Measurements from ENCODE around the gene CS.

The CS gene

GRCh38 chr12:56248711-56249110 lies 51.4 kb downstream of the CS start:
- DNase-seq (ENCODE audit: low read depth in 3 of 3) = no peak

DNA sequence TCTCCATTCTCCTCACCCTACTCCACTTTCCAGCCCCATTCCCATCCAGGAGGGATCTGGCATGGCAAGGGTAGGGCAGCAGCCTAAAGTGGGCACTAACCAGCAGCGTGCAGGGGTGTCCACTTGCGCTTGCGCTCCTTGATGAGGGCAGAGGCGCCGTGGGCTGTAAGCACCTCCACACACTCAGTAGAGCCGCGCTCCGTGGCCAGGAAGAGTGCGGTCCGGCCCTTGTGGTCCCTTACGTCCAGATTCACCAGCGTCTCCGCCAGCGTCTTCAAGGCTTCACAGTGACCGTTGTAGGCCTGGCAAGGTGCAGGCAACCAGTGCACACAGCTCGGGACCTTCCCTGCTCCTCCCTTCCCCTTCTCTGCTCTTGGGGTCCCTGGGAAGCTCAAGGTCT lies 52.2 kb downstream of the CS start:
- no peak for DNase-seq (ENCODE audit: low read depth in 3 of 3)

- no peak for DNase-seq (ENCODE audit: low read depth in 3 of 3)
Measured at GRCh38 chr12:56244494-56244893, 55.6 kb downstream of the CS start.

- no peak for DNase-seq (ENCODE audit: low read depth in 3 of 3)
Measured at GRCh38 chr12:56243731-56244181, 56.4 kb downstream of the CS start.

DNA sequence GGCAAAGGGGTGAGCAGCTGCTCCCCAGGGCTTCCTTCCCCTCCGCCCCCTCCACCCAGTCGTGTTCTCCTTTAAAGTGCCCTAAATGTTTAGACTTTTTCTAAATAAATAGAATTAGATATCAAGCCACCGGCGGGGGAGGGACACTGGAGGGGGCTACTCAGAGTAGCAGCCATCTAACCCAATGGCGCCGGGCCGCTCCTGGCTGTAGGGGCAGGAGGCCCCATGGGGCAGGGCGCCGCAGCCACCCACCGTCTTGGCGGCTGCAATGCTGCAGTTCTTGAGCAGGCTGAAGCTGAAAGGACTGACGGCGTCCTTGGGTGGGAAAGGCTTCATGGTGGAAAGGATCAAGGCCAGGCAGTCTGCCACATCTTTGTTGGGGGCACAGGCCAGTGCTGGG lies 57.1 kb downstream of the CS start:
- DNase-seq (ENCODE audit: low read depth in 3 of 3) = no peak

DNA sequence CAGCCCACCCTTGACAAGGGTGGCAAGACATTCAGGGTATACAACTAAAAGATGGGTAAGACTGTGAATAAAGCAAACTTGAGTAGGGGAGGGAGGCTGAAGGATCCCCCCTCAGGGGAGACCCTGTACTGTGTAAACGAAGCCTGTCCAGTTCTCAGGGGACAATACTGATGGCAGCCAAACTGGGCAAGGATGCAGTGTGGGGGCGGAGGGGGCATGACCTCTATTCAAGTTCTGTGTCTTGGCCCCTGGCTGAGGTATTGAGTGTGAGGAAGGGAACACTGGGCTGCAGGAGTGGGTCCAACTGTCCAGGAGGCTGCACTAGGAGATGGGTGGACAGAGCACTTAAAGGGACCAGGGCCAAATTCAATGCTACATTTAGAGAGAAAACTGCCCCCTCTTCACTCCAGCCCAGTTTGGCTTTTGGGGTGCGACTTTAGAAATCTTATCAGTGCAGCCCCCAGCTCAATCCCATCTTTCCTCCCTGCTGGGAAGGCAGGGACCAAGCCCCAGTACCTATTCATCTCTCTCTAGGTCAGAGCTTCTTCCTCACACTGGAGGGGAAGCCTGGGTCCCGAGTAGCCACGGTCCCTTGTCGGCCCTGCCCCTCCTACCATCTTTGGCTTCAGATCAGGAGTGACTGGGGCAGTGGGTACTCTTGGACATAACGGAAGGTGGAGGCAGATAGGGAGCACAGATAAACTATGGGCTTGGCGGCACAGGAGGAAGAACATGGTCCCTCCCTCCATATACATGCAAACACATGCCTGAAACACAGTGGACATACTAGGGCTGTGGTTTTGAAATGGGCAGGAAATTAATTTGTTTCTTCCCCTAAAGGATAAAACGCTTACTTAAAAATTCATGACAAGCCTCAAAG lies 58.5 kb downstream of the CS start:
- DNase-seq (ENCODE audit: low read depth in 3 of 3) = no peak

- no peak for DNase-seq (ENCODE audit: low read depth in 3 of 3)
Measured at GRCh38 chr12:56237552-56237951, 62.6 kb downstream of the CS start.

GRCh38 chr12:56236985-56237384 lies 63.1 kb downstream of the CS start:
- DNase-seq (ENCODE audit: low read depth in 3 of 3) = no peak

DNA sequence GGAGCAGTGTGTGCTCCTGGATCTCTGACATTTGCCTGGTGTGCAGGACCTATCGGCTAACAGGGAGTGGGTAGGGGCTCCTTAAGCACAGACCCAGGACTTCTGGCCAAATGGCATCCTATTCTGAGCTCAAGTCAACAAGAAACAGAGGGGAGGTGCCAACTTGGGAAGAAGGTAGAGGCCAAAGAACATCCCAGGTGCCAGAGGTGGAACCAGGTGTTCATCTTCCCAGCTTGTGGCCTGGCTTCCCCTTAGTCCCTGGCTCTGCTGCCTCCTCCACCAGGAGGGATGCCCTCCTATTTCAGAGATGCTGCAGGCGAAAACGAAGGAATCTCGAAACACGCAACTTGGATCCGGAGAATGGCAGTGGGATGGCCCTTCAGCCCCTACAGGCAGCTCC lies 64.0 kb downstream of the CS start:
- DNase-seq (ENCODE audit: low read depth in 3 of 3) = no peak

DNA sequence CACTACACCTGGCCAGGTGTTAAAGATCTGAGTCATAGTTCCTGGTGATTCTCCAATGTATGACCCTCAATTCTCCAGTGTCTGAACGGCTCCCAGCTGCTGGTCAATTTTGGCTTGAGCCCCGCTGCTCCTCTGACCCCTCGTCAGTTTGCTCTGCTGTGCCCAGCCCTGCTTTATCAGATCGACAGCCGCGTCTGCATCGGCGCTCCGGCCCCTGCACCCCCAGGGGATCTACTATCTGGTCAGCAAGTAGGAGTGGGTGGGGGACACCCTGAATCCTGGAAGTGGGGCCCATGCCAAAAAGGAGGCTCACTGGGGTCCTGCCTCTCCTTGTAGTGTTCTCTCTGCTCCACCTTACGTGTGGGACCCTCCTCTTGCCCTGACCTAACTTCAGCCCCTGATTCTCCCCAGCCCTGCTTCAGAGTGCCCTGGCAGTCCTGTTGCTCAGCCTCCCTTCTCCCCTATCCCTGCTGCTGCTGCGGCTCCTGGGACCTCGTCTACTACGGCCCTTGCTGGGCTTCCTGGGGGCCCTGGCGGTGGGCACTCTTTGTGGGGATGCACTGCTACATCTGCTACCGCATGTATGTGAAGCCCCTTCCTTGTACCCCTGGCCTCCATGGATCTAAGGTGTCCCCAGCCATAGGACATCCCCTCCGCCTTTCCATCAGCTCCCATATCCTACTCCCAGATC lies 65.2 kb downstream of the CS start:
- DNase-seq (ENCODE audit: low read depth in 3 of 3) = no peak

GRCh38 chr12:56231184-56231582 lies 68.9 kb downstream of the CS start:
- DNase-seq (ENCODE audit: low read depth in 3 of 3) = no peak

DNA sequence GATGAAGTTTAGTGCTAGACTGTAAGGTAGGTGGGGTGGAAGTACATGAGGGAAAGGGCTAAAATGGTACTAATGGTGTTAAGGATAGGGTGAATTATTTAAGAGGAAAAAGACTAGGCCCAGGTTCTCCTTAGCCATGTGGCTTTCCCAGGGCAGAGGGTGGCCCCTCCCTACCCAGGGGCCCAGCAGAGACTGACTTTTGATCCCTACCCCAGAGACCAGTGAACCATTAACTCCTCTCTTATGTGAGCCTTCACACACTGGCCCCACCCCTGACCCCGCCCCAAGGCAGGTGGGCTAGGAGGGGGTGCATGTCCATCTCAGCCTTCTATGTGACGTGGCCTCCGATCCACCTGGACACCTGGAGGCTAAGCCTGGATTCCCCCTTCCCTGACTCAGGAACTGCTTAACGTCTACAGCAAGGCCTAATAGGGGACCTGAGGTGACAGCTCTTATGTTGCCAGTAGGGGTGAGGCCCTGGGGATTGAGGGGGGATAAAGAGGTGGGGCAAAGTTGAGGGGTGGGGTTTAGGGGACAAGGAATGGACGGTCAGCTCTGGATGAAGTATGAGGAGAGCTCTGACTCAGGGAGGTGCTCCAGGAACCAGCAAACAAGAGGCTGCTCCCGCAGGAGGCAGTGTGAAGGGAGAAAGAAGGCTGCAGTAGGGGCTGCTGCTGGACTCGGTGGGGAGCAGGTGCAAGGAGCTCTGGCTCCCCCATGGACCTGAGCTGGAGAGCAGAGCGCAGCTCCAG lies 69.5 kb downstream of the CS start:
- no peak for DNase-seq (ENCODE audit: low read depth in 3 of 3)

GRCh38 chr12:56229916-56230431 lies 70.2 kb downstream of the CS start, which contains the start of gene SLC39A5:
SLC39A5 (plus strand) TSS chr12:56230051; CDS start chr12:56231275, 1,224 bp downstream.
- DNase-seq (ENCODE audit: low read depth in 3 of 3) = no peak

DNA sequence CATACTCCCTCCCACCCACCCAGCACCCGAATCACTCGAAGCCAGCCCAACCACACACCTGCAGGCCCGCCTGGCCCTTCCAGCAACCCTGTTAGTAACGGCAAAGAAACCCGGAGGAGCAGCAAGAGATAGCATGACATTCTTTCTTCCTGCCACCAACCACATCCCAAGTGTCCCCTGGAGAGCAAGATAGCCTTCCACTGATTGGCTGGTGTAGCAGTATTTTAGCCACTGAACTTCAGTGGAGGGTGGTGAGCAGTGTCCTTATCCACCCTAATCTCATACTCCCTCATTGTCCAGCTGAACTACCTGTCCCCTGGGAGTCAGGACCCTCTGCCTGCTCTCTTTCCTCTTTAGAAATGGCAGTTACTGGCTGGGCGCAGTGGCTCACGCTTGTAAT lies 71.0 kb downstream of the CS start:
- DNase-seq (ENCODE audit: low read depth in 3 of 3) = no peak

DNA sequence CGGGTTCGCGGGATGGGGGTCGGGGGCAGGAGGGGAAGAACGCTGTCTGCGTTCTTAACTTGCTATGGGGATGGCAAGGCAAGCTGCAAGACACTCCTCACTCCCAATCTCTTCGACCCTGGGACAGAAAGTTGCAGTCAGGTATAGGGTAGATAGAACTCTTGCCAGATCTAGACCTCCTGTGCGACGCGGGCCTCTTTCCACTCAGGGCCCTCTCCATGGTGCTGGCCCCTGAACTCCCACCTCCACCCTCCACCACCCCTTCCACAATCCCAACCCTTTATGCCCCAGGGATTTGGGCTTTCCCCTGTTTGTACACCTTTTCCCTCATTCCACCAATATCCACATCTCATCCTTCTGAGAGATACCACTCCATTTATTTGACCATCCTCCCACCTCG lies 75.2 kb downstream of the CS start:
- no peak for DNase-seq (ENCODE audit: low read depth in 3 of 3)

DNA sequence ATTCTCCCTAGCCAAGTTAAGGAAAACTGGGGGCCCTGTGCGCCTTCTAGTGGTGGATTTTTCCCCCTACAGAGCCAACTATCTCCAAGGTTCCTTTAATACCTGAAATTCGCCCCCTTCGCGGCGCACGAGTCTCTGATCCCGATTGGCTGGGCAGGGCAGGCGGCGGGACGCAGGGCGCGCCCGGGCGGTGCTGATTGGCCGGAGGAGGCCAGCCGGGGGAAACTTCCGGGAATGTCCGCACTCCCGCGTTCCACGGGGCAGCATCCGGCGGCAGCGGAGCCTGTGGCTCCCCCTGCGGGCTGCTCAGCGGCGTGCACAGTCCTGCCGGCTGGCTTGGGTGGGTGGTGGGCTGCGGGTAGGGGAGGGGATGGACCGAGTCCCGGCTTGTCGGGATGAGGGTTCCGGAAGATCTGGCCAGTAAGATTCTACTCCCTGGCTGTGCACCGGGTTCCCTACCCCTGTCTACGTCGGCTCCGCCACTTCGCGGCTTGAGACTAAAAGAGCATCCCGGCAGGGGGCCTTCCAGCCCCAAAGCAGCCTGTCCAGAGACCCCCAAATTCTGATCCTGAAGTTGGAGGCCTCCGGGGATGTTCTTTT lies 75.9 kb downstream of the CS start, which contains the start of gene NABP2:
Gene NABP2 (plus strand): TSS at position 241 of the 600 bp plus-strand sequence. CDS start 515 bp downstream, outside the sequence.
- peak; percentile 91 to 96 (median 92) for DNase-seq (ENCODE audit: low read depth in 3 of 3)

DNA sequence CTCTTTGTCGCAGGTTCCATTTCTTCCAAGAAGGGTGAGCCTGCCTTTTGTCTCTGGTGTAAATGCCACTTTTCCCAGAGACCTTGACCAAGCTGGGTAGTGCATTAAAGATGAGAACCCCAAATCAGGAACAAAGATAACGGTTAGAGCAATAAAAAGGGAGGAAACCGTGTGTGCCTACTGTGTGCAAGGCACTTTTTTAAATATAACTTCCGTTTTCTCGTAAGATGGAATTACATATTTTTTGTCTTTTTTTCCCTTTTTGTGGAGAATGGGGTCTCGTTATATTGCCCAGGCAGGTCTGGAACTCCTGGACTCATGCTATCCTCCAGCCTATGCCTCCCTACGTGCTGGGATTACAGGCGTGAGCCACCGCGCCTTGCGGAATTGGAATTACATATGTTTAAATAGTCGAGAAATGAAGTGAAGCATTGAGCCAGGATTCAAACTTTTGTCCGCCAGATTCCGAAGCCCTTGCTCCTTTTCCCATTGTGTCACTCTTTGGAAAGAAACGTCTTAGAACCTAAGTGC lies 76.5 kb downstream of the CS start:
- no peak for DNase-seq (ENCODE audit: low read depth in 3 of 3)

DNA sequence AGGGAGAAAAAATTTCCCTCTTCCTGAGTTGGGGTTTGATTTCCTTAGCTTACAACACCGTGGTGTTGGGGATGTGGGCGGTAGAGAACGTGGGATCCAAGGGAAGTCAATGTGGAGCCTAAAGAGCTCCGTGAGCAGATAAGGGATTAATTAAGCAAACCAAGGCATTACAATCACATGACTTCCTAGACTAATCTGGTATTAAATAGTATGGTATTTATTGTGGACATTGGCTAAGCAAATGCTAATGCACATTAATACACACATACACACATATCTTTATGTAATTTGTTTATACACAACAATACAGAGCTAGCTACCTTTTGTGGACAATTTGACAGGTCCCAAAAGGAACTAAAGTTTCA lies 77.6 kb downstream of the CS start:
- no peak for DNase-seq (ENCODE audit: low read depth in 3 of 3)

- DNase-seq (ENCODE audit: low read depth in 3 of 3) = peak; percentile 85 to 91 (median 87)
Measured at GRCh38 chr12:56221757-56222530, 78.2 kb downstream of the CS start, which contains the start of gene RNF41. RNF41 (minus strand) TSS chr12:56221922; CDS start chr12:56214047, 7,875 bp downstream.
